IMR-90 (cell line): Measurements from ENCODE around the gene ZNF774. TPM values are rescaled to one million over a fixed set of nuclear protein-coding genes. Genes with fewer than 3 reads are reported as not detected.

ENCODE experiments used
- CEBPB ChIP-seq: IDR thresholded peaks from 2 replicates; pipeline ENCODE4 v1.6.1; 2012; ENCODE audit warnings: low read depth, low read length, improper control_type of control experiment
- ELK1 ChIP-seq: fragments of 150-350 bp; IDR thresholded peaks from 2 replicates; pipeline ENCODE4 v1.6.1; 2016; ENCODE audit warnings: low read depth, mild to moderate bottlenecking, low read length, moderate library complexity, borderline replicate concordance
- FOS ChIP-seq: fragments of 150-350 bp; IDR thresholded peaks from 2 replicates; pipeline ENCODE4 v1.6.1; 2016; ENCODE audit warnings: low read depth, low read length
- NFE2L2 ChIP-seq: fragments of 150-350 bp; IDR thresholded peaks from 2 replicates; pipeline ENCODE4 v1.6.1; 2016; ENCODE audit warnings: low read depth, mild to moderate bottlenecking, low read length
- polyA plus RNA-seq, 3 experiments: library from polyadenylated mRNA; depleted of rRNA; stranded (reverse); fragments of >200 nt; gene quantifications; 2 replicates each; pipeline ENCODE4 v1.2.3, GENCODE V29; 2012; ENCODE audit warnings: low replicate concordance in 1 of 3
- total RNA-seq: library from RNA; depleted of rRNA; stranded (reverse); fragments of >200 nt; gene quantifications from 2 replicates; pipeline ENCODE4 v1.2.3, GENCODE V29; 2012
- TF ChIP-seq, protein P1 (sequence below): fragments of 150-350 bp; IDR thresholded peaks from 2 replicates; pipeline ENCODE4 v1.6.1; 2017; ENCODE audit warnings: mild to moderate bottlenecking, antibody characterized with exemption, low read length, low read depth

The ZNF774 gene
- total and polyA plus RNA-seq, 2 of the 4 experiments (the other 2 are of a cell fraction): 0.91 to 1.1 TPM

GRCh38 chr15:90400759-90401314, 48.8 kb downstream of the ZNF774 start (continued):
- TF ChIP-seq ELK1 (no peak), CEBPB (peak; percentile 82), FOS (peak; percentile 84), NFE2L2 (no peak)
- TF ChIP-seq, protein P1, sequence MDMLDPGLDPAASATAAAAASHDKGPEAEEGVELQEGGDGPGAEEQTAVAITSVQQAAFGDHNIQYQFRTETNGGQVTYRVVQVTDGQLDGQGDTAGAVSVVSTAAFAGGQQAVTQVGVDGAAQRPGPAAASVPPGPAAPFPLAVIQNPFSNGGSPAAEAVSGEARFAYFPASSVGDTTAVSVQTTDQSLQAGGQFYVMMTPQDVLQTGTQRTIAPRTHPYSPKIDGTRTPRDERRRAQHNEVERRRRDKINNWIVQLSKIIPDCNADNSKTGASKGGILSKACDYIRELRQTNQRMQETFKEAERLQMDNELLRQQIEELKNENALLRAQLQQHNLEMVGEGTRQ: no peak
